NCI-H2196 (cell line): ENCODE results near the gene RCL1.
"Not testable (repeated sequence)": the region's sequence is repeated elsewhere in the genome, so short reads cannot be mapped to it uniquely, and the experiment has no call there.

Source experiments
- DNase-seq: peaks from one replicate; lab custom pipeline; 2025; ENCODE audit not compliant: unreplicated experiment; lab: John Stamatoyannopoulos, UW

RCL1 gene

DNA sequence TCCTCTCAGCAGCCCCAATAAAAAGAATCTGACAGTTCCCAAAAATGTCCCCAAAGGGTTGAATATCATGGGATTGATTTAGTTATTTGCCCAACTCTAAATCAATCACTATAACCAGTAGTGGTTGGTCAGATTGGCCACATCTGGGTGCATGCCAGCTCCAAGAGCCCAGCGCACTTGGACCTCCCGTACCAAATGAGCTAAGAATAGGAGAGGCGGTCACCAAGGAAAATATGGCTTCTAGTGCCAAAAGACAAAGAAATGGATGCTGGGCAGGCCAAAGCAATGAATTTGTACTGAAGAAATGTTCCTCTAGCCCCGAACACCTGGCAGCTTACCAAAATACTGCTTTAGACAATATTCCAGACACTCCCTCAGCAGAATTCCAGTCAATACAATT, 80.3 kb downstream of the RCL1 start:
- DNase-seq, result no peak

DNA sequence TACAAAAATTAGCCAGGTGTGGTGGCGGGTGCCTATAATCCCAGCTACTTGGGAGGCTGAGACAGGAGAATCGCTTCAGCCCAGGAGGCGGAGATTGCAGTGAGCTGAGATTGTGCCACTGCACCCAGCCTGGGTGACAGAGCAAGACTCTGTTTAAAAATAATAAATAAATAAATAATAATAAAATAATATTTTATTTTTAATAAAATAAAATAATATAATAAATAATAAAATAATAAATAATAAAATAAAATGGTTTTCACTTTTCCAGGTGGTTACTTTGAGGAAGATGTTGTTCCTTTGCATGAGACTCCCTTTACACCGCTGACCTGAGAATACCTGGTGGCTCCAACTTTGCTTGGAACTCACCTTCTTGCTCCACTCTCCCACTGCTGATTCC, 82.8 kb downstream of the RCL1 start:
- DNase-seq, result no peak

DNA sequence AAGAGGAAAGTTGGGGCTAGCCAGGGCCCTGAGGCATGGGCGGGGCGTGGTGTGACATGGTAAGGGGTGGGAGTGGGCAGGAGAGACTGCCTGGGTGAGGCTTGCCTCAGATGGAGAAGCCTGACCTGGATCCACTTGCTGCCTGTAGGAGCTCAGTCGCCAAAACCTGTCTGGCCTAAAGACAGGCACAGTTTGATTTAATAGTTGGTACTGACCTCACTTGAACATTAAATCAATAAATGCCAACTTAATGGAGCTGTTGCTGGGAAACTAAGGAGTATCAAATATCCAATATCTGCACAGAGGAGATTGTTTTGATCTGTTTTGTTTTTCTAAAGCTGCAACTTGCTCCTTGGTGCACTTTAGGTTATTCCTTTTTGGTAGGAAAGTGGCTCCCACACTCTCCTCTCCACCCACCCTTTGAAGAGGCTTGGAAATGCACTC, 86.4 kb downstream of the RCL1 start:
- DNase-seq, result no peak

DNA sequence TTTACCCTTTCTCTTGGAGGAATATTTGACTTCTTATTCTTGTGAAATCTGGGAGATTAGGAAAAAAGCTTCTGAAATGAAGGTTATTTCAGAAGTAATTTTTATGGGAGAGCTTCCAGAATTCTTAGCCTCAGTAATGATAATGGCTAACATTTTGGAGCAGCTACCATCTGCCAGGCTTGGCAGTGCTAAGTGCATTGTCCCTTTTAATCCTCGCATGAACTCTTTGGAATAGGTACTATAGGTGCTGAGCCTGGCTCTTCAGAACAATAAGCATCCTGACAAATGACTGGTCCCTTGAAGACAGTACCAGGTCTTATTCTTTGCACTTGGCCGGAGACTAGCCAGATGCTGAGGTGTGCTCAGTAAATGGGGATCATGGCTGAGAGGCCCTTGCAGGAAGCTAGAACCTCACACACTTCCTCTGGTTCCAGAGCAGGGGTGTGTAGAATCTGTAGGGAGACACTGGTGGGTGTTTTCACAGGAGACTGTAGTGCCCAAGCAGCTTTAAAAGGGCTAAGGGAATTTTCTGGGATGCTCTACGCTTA, 90.7 kb downstream of the RCL1 start:
- DNase-seq, result no peak

DNA sequence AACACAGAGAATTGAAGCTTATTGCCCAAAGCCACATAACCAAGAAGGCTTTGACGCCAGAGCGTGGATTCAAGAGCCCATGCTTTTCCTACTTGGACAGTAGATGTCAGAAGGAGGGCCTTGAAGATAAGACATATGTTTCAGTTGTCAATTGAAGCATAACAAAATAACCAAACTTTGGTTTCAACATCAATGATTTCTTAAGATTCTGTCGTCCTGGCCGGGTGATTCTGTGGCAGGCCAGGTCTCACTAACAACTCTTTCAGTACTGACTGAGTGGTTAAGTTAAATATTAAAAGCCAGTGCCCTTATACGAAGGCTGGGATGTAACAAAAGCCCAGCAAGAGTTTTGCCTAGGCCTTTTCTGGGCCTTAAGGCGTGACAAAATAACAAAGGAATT, 94.0 kb downstream of the RCL1 start:
- DNase-seq, result no peak

DNA sequence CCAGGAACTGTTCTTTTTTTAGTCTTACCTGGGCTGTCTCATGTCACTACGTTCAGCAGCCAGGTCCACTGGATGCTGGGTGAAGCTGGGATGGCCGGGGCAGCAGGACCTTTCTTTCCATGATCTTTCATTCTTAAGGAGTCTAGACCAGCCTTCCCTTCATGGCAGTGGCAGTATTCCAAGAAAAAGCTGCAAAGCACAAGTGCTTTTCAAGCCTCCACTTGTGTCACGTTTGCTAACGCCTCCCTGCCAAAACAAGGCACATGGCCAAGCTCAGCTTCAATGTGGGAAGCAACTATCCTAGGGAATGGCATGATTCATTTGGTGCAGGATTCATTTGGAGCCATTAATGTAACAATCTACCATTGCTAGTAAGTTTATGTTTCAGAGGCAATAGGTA, 94.8 kb downstream of the RCL1 start:
- peak; percentile 73 for DNase-seq

DNA sequence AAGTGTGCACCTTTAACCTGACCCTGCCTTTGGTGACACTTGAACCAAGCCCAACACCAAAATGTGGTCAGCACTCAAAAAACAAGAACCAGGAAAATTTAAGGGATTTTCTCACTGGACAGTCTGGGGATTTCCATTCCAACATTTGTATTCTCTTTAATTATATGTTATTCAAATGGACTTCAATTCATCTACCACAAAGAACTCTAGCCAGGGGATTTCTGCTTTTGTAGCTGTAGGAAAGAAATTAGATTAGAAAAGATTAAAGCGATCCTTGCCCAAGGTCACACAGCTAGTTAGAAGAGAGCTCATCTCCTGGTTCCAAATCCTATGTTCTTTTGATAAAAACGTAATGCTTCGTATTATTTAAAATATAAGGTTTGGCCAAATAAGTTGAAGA, 97.5 kb downstream of the RCL1 start:
- DNase-seq, result no peak

DNA sequence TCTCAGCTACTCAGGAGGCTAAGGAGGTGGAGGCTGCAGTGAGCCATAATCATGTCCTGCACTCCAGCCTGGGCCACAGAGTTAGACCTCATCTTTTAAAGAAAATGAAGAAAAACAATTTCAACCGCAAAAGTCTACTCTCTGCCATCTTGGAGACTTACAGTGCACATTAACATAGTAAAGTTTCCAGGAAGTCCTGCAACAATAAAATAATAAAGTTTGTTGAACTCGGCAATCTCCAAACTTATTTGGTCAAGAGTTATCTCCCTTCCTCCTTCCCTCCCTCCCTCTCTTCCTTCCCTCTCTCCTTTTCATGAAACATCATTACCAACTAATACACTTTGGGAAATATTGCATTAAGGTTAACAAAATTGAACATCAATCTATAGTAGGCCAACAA, 98.2 kb downstream of the RCL1 start:
- DNase-seq, result no peak

DNA sequence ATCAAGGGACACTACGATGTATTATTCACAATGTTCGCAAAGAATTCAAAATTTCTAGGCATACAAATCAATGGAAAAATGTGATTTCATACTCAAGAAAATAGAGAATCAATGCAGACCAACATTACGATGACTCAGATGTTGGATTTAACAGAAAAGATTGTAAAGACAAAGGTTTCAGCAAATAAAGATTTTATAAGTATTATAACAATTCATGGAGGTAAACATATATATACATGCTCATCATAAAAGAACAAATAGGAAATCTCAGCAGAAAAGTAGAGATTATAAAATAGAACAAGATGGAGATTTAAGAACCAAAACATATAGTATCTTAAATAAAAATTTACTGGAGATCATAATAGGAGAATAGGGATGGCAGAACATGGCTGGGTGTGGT, 98.9 kb downstream of the RCL1 start:
- DNase-seq, result no peak

DNA sequence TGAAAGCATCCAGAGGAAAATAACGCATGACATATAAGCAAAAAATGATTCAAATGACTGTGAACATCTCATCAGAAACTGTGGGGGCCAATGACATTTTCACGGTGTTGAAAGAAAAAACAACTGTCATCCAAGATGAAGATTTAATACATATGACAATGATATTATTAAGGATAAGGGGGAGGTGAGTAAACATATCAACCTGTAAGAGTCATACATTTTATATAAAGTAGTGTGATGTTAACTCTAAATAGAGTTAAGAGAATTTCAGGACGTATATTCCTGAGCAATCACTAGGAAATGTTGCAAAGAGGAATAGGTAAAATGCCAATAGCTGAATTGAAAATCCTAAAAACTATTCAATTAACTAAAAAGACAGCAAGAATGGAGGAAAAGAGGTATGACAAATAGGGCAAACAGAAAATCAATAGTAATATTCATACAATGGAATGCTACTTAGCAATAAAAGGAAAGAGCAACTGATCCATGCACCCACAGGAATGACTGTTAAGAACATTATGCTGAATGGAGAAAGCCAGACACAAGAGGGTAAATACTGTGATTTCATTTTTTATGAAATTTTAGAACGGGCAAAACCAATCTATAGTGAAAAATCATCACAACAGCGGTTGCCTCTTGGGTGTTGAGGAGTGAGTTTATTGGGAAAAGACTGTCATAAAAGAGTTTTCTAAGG, 99.9 kb downstream of the RCL1 start:
- DNase-seq, result no peak

DNA sequence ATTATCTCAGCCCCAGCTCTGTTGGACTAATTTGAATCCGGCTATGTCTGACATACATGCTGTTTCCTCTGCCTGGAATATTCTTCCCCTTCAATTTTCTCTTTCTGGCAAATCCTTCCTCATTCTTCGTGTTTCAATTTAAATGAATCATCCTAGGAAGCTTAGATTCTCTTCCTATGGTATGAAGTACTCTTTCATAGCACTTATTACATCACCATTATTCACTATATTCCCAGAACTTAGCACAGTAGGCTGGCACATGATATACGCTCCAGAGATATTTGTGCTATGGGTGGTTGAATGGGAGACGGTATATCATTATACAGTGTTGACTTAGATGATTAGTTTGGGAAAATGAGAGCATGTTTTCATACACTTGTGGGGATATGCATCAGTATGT, 101.3 kb downstream of the RCL1 start:
- DNase-seq, result no peak

DNA sequence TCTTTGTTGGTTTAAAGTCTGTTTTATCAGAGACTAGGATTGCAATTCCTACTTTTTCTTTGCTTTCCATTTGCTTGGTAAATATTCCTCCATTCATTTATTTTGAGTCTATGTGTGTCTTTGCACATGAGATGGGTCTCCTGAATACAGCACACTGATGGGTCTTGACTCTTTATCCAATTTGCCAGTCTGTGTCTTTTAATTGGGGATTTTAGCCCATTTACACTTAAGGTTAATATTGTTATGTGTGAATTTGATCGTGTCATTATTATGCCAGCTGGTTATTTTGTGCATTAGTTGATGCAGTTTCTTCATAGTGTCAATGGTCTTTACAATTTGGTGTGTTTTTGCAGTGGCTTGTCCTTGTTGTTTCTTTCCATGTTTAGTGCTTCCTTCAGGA, 107.1 kb downstream of the RCL1 start:
- DNase-seq, result not testable (repeated sequence)

DNA sequence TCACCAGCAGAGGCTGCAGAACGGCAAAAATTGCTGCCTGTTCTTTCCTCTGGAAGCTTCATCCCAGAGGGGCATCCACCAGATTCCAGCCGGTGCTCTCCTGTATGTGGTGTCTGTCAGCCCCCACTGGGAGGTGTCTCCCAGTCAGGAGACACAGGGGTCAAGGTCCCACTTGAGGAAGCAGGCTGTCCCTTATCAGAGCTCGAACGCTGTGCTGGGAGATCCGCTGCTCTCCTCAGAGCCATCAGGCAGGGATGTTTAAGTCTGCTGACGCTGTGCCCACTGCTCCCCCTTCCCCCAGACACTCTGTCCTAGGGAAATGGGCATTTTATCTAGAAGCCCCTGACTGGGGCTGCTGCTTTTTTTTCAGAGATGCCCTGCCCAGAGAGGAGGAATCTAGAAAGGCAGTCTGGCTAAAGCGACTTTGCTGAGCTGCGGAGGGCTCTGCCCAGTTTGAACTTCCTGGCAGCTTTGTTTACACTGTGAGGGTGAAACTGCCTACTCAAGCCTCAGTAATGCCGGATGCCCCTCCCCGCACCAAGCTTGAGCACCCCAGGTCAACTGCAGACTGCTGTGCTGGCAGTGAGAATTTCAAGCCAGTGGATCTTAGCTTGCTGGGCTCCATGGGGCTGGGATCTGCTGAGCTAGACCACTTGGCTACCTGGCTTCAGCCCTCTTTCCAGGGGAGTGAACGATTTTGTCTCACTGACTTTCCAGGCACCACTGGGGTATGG, 108.8 kb downstream of the RCL1 start:
- DNase-seq, result not testable (repeated sequence)

DNA sequence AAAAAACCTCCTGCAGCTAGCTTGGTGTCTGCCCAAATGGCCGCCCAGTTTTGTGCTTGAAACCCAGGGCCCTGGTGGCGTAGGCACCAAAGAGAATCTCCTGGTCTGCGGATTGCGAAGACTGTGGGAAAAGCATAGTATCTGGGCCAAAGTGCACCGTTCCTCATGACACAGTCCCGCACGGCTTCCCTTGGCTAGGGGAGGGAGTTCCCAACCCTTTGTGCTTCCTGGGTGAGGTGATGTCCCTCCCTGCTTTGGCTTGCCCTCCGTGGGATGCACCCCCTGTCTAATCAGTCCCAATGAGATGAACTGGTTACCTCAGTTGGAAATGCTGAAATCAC, 109.4 kb downstream of the RCL1 start:
- DNase-seq, result no peak

DNA sequence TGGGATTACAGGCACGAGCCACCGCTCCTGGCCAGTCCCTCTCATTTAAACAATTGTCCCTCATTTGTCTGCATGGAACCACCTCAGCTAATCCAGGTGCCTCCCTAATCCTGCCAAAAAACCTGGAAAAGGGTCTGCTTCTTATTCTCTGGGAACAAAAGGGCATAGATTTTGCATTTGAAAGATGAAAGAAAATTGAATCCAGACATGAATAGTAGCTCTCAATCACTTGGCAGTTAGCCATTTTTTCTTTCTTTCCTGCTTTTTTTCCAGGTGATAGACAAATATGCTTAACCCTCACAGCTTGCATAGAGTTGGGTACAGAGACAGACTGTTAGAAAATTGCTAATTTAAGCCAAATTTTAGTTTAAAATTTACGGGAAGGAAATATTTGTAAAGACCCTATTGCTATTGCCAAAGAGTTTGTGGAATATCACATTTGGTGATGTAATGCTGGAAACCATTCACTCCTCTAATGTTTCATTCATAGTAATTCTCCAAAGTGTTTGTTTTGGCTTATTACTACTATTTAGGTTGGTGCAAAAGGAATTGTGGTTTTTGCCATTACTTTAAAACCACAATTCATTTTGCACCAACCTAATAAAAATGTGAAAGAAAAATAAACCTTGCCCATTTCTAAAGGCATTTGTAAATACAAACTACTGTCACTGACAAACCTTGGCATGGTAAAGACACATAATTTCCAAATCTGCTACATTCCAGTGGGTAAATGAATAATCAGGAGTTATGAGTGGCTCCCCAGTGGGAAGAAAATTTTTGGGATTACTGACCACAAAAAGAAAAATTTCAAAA, 111.8 kb downstream of the RCL1 start:
- peak; percentile 86 for DNase-seq

DNA sequence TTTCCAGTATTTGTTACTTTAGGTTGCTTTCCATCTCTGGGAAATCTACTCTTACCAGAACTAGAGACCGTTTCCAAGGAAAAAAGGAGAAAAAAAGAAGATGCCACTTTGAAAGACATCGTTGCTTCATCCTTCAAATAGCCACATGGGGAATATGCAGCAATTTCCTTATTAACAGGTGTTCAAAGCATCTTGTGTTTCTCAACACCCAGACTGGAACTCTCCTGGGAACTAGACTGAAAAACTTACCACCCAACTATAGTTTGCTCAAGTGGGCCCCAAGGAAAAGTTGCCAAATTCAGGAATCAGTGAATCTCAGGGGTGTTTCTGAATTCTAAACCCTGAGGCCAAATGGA, 112.4 kb downstream of the RCL1 start:
- DNase-seq, result no peak
